ENCODE measurements around the gene CYP4F3. TPM values are rescaled to one million over a fixed set of nuclear protein-coding genes. Genes with fewer than 3 reads are reported as not detected.
A peak's percentile ranks its signal among the peaks of the same experiment; 100 is the strongest.

The CYP4F3 gene
- total and polyA plus RNA-seq, 2 of the 13 experiments (the other 11 are each of a cell fraction or from before 2014, with no cell fraction given) = 17.8 to 22.8 TPM

GRCh38 chr19:15643387-15643786 is 2.7 kb downstream of the CYP4F3 start (continued):
- TF ChIP-seq ZNF232 (CRISPR knock-in tag; IDR thresholded peaks at IDR 0.05; ENCODE audit: borderline replicate concordance) (no peak), HOXA7 (CRISPR knock-in tag; IDR thresholded peaks at IDR 0.05) (no peak), SRF (IDR thresholded peaks at IDR 0.05; ENCODE audit: low read depth, low read length) (no peak), CCDC6 (CRISPR knock-in tag; IDR thresholded peaks at IDR 0.05) (no peak), GABPB1 (CRISPR knock-in tag; IDR thresholded peaks at IDR 0.05) (no peak), NR0B2 (CRISPR knock-in tag; IDR thresholded peaks at IDR 0.05) (no peak), PBX3 (CRISPR knock-in tag; IDR thresholded peaks at IDR 0.05; ENCODE audit: borderline replicate concordance) (no peak), GRHL1 (CRISPR knock-in tag; conservative IDR thresholded peaks at IDR 0.05) (no peak), HDAC2 (CRISPR knock-in tag; IDR thresholded peaks at IDR 0.05) (peak; percentile 62; the same call in 1 of the 2 replicates), MLX (CRISPR knock-in tag; IDR thresholded peaks at IDR 0.05) (no peak), KLF11 (CRISPR knock-in tag; IDR thresholded peaks at IDR 0.05) (no peak), NR2C2 (CRISPR knock-in tag; IDR thresholded peaks at IDR 0.05; ENCODE audit: borderline replicate concordance) (no peak), ZNF33B (CRISPR knock-in tag; IDR thresholded peaks at IDR 0.05) (no peak), ZNF512 (CRISPR knock-in tag; IDR thresholded peaks at IDR 0.05) (no peak), ZNF432 (CRISPR knock-in tag; IDR thresholded peaks at IDR 0.05; ENCODE audit: borderline replicate concordance) (no peak), MTERF4 (CRISPR knock-in tag; IDR thresholded peaks at IDR 0.05) (no peak), MXD3 (CRISPR knock-in tag; IDR thresholded peaks at IDR 0.05) (no peak), HES4 (CRISPR knock-in tag; IDR thresholded peaks at IDR 0.05; ENCODE audit: borderline replicate concordance) (no peak), ELF3 (CRISPR knock-in tag; IDR thresholded peaks at IDR 0.05) (no peak), KDM5B (CRISPR knock-in tag; IDR thresholded peaks at IDR 0.05; ENCODE audit: borderline replicate concordance) (no peak), ZSCAN30 (CRISPR knock-in tag; IDR thresholded peaks at IDR 0.05) (no peak), RFX3 (CRISPR knock-in tag; IDR thresholded peaks at IDR 0.05) (no peak), NCOA2 (CRISPR knock-in tag; IDR thresholded peaks at IDR 0.05) (no peak), NR2F6 (IDR thresholded peaks at IDR 0.05) (no peak; the same call in 1 of the 2 replicates), NR2F6 (CRISPR knock-in tag; IDR thresholded peaks at IDR 0.05) (peak; percentile 19; the same call in 1 of the 2 replicates), KLF12 (CRISPR knock-in tag; IDR thresholded peaks at IDR 0.05; ENCODE audit: borderline replicate concordance) (no peak)

All from HepG2 (cell line).